Stimulated activated CD4-positive, alpha-beta T cell treated with anti-CD3 and anti-CD28 coated beads, Interleukin-15, amount 100 ng/mL, for 48 hours (primary cell): ENCODE results near the gene ATG5.

ENCODE experiments used
- DNase-seq, 2 donors: peaks; one replicate each; pipeline ENCODE4 v3.0.0-alpha.2; 2020; ENCODE audit warnings: low read depth in 2 of 2

The ATG5 gene

GRCh38 chr6:106181664-106182418 lies 143.7 kb downstream of the ATG5 start:
- DNase-seq: no peak

GRCh38 chr6:106180208-106180607 lies 145.4 kb downstream of the ATG5 start:
- DNase-seq: no peak

GRCh38 chr6:106178900-106179299 lies 146.7 kb downstream of the ATG5 start:
- DNase-seq: no peak

- DNase-seq: no peak
These were observed 147.8 kb downstream of the ATG5 start for GRCh38 chr6:106177786-106178185.

- DNase-seq: no peak
These were observed 152.3 kb downstream of the ATG5 start for GRCh38 chr6:106173124-106173879.

GRCh38 chr6:106170030-106170791 lies 155.3 kb downstream of the ATG5 start:
- DNase-seq: no peak

GRCh38 chr6:106169517-106169916 lies 156.0 kb downstream of the ATG5 start:
- DNase-seq: no peak

- DNase-seq: no peak
These were observed 157.3 kb downstream of the ATG5 start for GRCh38 chr6:106168097-106168888.

GRCh38 chr6:106167096-106167814 lies 158.3 kb downstream of the ATG5 start:
- no peak for DNase-seq

GRCh38 chr6:106165885-106166485 lies 159.6 kb downstream of the ATG5 start:
- no peak for DNase-seq

GRCh38 chr6:106163966-106164877 lies 161.3 kb downstream of the ATG5 start:
- DNase-seq: peak; percentile 70 to 79

- peak; percentile 48 to 56 for DNase-seq
These were observed 162.1 kb downstream of the ATG5 start for GRCh38 chr6:106163446-106163965.

GRCh38 chr6:106162921-106163320 lies 162.6 kb downstream of the ATG5 start:
- DNase-seq: no peak

GRCh38 chr6:106161893-106162292 lies 163.7 kb downstream of the ATG5 start:
- DNase-seq: no peak

- no peak for DNase-seq
These were observed 164.2 kb downstream of the ATG5 start for GRCh38 chr6:106161311-106161874.

GRCh38 chr6:106160189-106160588 lies 165.4 kb downstream of the ATG5 start:
- no peak for DNase-seq

GRCh38 chr6:106159531-106159940 lies 166.0 kb downstream of the ATG5 start:
- DNase-seq: no peak

GRCh38 chr6:106158816-106159215 lies 166.7 kb downstream of the ATG5 start:
- DNase-seq: no peak

- DNase-seq: no peak
These were observed 168.7 kb downstream of the ATG5 start for GRCh38 chr6:106156863-106157262.
